HepG2 (cell line): Measurements from ENCODE around the gene HMGN5. TPM values are rescaled to one million over a fixed set of nuclear protein-coding genes. Genes with fewer than 3 reads are reported as not detected.

Source experiments
- ATAC-seq: fragments of 200-7000 bp; cut with Tn5 transposase; 3 replicates; pipeline ENCODE4 v1.9.1; 2020; ENCODE audit warnings: mild to moderate bottlenecking, moderate library complexity
- BruUV-seq: library from RNA; stranded (reverse); fragments of 400-500 nt; replicated peaks from 2 replicates; lab custom pipeline; 2021; lab: Mats Ljungman, UMichigan
- CTCF ChIA-PET: fragments of 300-600 bp; formaldehyde crosslinking; extraction: SDS; loops from one replicate; lab custom pipeline; 2021; ENCODE audit warnings: low total read pairs, inconsistent platforms, low intra/inter-chr PET ratio; lab: Yijun Ruan, JAX
- POLR2A ChIA-PET: fragments of 350-600 bp; sonication (Branson Sonifier 250); formaldehyde crosslinking; loops from one replicate; lab custom pipeline; 2020; ENCODE audit warnings: antibody characterized with exemption, inconsistent platforms; lab: Yijun Ruan, JAX
- DNase-seq: peaks from one replicate; pipeline ENCODE4 v3.0.0-alpha.2; 2015; ENCODE audit warnings: low spot score
- FAIRE-seq: peaks from 3 replicates; lab custom pipeline; 2011; peaks lifted over from hg19 to GRCh38; lab: Jason Lieb, UNC
- H2AFZ ChIP-seq: one replicate; pipeline ENCODE4 v1.6.1; 2011; ENCODE audit warnings: low read length, inconsistent platforms
- H3K27ac ChIP-seq: fragments of 300-600 bp; 3 replicates; pipeline ENCODE4 v1.8.0; 2011; ENCODE audit warnings: mixed run types, mild to moderate bottlenecking, mixed read lengths, low read length, inconsistent platforms; ENCODE audit not compliant: insufficient read depth; ENCODE audit errors: extremely low read length
- H3K27me3 ChIP-seq, 2 experiments: fragments of 200-600 bp in 1 of 2; 2 replicates in 1 of 2; 3 replicates in 1 of 2; pipeline versions ENCODE4 v1.6.0 to v1.8.0; 2011; ENCODE audit warnings: low read length in 2 of 2, mild to moderate bottlenecking in 2 of 2, moderate library complexity in 2 of 2, inconsistent platforms in 1 of 2; ENCODE audit not compliant: insufficient read depth in 2 of 2, control insufficient read depth in 1 of 2
- H3K36me3 ChIP-seq, 2 experiments: fragments of 200-600 bp in 1 of 2; replicated peaks in 1 of 2; 2 replicates in 1 of 2; 3 replicates in 1 of 2; pipeline versions ENCODE4 v1.5.1 to v1.8.0; 2011; ENCODE audit warnings: low read length in 2 of 2, inconsistent platforms in 1 of 2; ENCODE audit not compliant: insufficient read depth in 2 of 2, control insufficient read depth in 1 of 2
- H3K4me1 ChIP-seq: 2 replicates; pipeline ENCODE4 v1.5.1; 2012; ENCODE audit warnings: low read length, inconsistent platforms; ENCODE audit not compliant: insufficient read depth
- H3K4me2 ChIP-seq: 2 replicates; pipeline ENCODE4 v1.6.0; 2011; ENCODE audit warnings: low read depth, low read length, inconsistent platforms
- H3K4me3 ChIP-seq, 3 experiments: fragments of 200-600 bp in 1 of 3; sonication (generic), shearing (Covaris generic) in 1 of 3; replicated peaks in 1 of 3; 2 replicates each; pipeline ENCODE4 v1.5.1; 2011 to 2016; ENCODE audit warnings: low read length in 3 of 3, inconsistent platforms in 2 of 3, low read depth in 2 of 3, mild to moderate bottlenecking in 2 of 3, control low read depth in 1 of 3, mixed read lengths in 1 of 3; ENCODE audit not compliant: insufficient read depth in 1 of 3
- H3K79me2 ChIP-seq: one replicate; pipeline ENCODE4 v1.6.1; 2011; ENCODE audit warnings: low read length, inconsistent platforms; ENCODE audit not compliant: insufficient read depth
- H3K9ac ChIP-seq: 2 replicates; pipeline ENCODE4 v1.6.0; 2011; ENCODE audit warnings: mild to moderate bottlenecking, low read depth, low read length, inconsistent platforms; ENCODE audit not compliant: insufficient read depth
- H3K9me3 ChIP-seq: 2 replicates; pipeline ENCODE4 v1.5.1; 2012; ENCODE audit warnings: mild to moderate bottlenecking, low read length
- H4K20me1 ChIP-seq: 2 replicates; pipeline ENCODE4 v1.6.0; 2011; ENCODE audit warnings: inconsistent platforms, mild to moderate bottlenecking, low read length, moderate library complexity; ENCODE audit not compliant: insufficient read depth
- ATRX ChIP-seq: sonication (generic); formaldehyde crosslinking; IDR thresholded peaks from 2 replicates; pipeline ENCODE4 v1.4.0; 2020; ENCODE audit warnings: missing genetic modification reagents, borderline replicate concordance
- EHMT2 ChIP-seq: fragments of 200-600 bp; sonication (generic); IDR thresholded peaks from 2 replicates; pipeline ENCODE4 v1.7.0; 2017; ENCODE audit warnings: antibody characterized with exemption, low read depth, low read length, borderline replicate concordance
- GATA4 ChIP-seq: sonication (generic); IDR thresholded peaks from 2 replicates; pipeline ENCODE4 v1.6.1; 2016; ENCODE audit warnings: antibody characterized with exemption, low read depth, borderline replicate concordance
- PTBP1 ChIP-seq: fragments of 200-400 bp; formaldehyde crosslinking; IDR thresholded peaks from 2 replicates; pipeline ENCODE4 v1.6.1; 2018; ENCODE audit warnings: low read length, low read depth; ENCODE audit not compliant: poor library complexity, severe bottlenecking
- RFX3 ChIP-seq: IDR thresholded peaks from 2 replicates; pipeline ENCODE4 v1.6.1; 2016; ENCODE audit warnings: missing biosample characterization, missing genetic modification reagents
- SNRNP70 ChIP-seq: fragments of 200-400 bp; formaldehyde crosslinking; IDR thresholded peaks from 2 replicates; pipeline ENCODE4 v1.6.1; 2017; ENCODE audit warnings: mild to moderate bottlenecking, low read depth, low read length, moderate library complexity
- SP1 ChIP-seq, 2 experiments: fragments of 450-650 bp in 1 of 2; sonication (generic) in 1 of 2; formaldehyde crosslinking in 1 of 2; IDR thresholded peaks; 2 replicates each; pipeline versions ENCODE4 v1.4.0 to v1.6.1; 2016 to 2020; ENCODE audit warnings: missing genetic modification reagents in 1 of 2
- ZNF235 ChIP-seq: sonication (generic); formaldehyde crosslinking; IDR thresholded peaks from 2 replicates; pipeline ENCODE4 v1.8.1; 2023; ENCODE audit warnings: mild to moderate bottlenecking, missing genetic modification reagents, borderline replicate concordance
- ZNF614 ChIP-seq: IDR thresholded peaks from 2 replicates; pipeline ENCODE4 v1.6.1; 2018; ENCODE audit warnings: missing biosample characterization, missing genetic modification reagents, inconsistent platforms, borderline replicate concordance
- ZNF772 ChIP-seq: sonication (generic); formaldehyde crosslinking; IDR thresholded peaks from 2 replicates; pipeline ENCODE4 v1.5.0; 2020; ENCODE audit warnings: mild to moderate bottlenecking, missing genetic modification reagents
- WGBS: methylation state at CpG from one replicate; pipeline ENCODE4 v1.1.6; 2017; ENCODE audit warnings: low lambda C conversion rate; 5-methylcytosine and 5-hydroxymethylcytosine counted together
- in situ Hi-C: cut with HindIII; loops from 2 replicates; pipeline ENCODE4 v1.10.0; 2017; ENCODE audit warnings: low pct_unique_long_range_greater_than_20kb; ENCODE audit not compliant: extremely low pct_ligation_motif_present
- intact Hi-C: fragments of 100-400 bp; cut with micrococcal nuclease; formaldehyde crosslinking; loops from one replicate; pipeline ENCODE4 v1.10.0; 2022; ENCODE audit not compliant: unreplicated experiment
- polyA plus RNA-seq, 8 experiments: library from polyadenylated mRNA; depleted of rRNA in 3 of 8; stranded (reverse) in 7 of 8; unstranded in 1 of 8; fragments of >200 nt; fragmentation: Illumina TruSeq in 4 of 8; extraction: Trizol in 4 of 8; gene quantifications; 2 replicates each; pipeline versions ENCODE4 v1.2.1 to v1.2.3, GENCODE V29; 2011 to 2016; ENCODE audit warnings: low read depth in 4 of 8, missing spikeins in 1 of 8, mixed read lengths in 1 of 8; ENCODE audit not compliant: insufficient read depth in 1 of 8
- total RNA-seq, 5 experiments: library from RNA; depleted of rRNA; stranded (reverse); fragments of >200 nt; fragmentation: Illumina TruSeq; extraction: Trizol; gene quantifications; 2 replicates each; pipeline ENCODE4 v1.2.3, GENCODE V29; 2016; ENCODE audit warnings: low read depth in 1 of 5
- TF ChIP-seq, protein P1 (sequence below): sonication (generic); formaldehyde crosslinking; IDR thresholded peaks from 2 replicates; pipeline ENCODE4 v1.8.0; 2022; ENCODE audit warnings: missing genetic modification reagents, mild to moderate bottlenecking, inconsistent platforms, borderline replicate concordance
- TF ChIP-seq, protein P2 (sequence below): sonication (generic); formaldehyde crosslinking; IDR thresholded peaks from 2 replicates; pipeline ENCODE4 v1.9.0; 2021; ENCODE audit warnings: missing genetic modification reagents, mild to moderate bottlenecking, borderline replicate concordance
- TF ChIP-seq, protein P3 (sequence below): IDR thresholded peaks from 2 replicates; pipeline ENCODE4 v1.6.1; 2016; ENCODE audit warnings: low read depth, borderline replicate concordance
- TF ChIP-seq, protein P4 (sequence below): sonication (generic); formaldehyde crosslinking; IDR thresholded peaks from 2 replicates; pipeline ENCODE4 v1.5.1; 2020; ENCODE audit warnings: missing genetic modification reagents, mild to moderate bottlenecking, borderline replicate concordance
- TF ChIP-seq, protein P5 (sequence below): sonication (generic); formaldehyde crosslinking; conservative IDR thresholded peaks from 2 replicates; pipeline ENCODE4 v1.8.0; 2022; ENCODE audit warnings: low read depth, missing genetic modification reagents

HMGN5 gene
- total and polyA plus RNA-seq, 2 of the 13 experiments (the other 11 are each of a cell fraction or from before 2014, with no cell fraction given) = 0.24 to 0.44 TPM

DNA sequence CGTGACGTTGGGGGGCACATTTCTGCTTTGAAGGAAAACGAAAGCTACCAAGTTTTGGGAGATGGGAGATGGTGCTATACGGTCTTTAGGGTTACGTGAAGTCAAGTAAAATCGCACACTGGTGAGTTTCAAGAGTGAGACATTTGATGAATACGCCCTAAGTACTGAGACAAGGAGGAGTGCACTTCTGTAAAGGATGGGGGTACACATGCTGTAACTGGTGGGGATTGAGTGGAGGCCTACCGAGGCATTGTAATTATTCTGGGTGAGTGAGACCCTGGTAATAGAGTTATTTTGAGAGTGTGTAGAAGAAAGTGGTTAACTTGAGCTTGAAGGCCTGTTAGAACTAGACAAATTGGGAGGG lies 725 bp upstream of the HMGN5 start:
- FAIRE-seq (no peak), DNase-seq (no peak), ATAC-seq (peak; percentile 29)
- Histone ChIP-seq H3K79me2 (no peaks in the 10 kb centered on the region), H3K27me3 (no peaks in the 10 kb centered on the region), H3K9me3 (no peaks in the 10 kb centered on the region), H3K4me2 (peak overlapping the region; percentile 67), H3K27ac (no peak overlapping the region), H3K4me3 (peak overlapping the region; percentile 74 to 79 (median 77)), H3K36me3 (no peaks in the 10 kb centered on the region), H3K4me1 (no peaks in the 10 kb centered on the region), H4K20me1 (no peaks in the 10 kb centered on the region), H2AFZ (peak overlapping the region; percentile 69), H3K9ac (peak overlapping the region; percentile 72)
- WGBS = 5% methylated on average over 8 of the region's 8 CpGs
- in situ Hi-C loops = no loop called here
- intact Hi-C loops = loop anchor here (10.0 kb wide), 1 partner anchor 388 kb away; no protein-coding TSS in a partner anchor
- ChIA-PET POLR2A (interaction anchor here (0.7 kb wide), 1 partner anchor 159 kb away, joined by 3 read pairs; no protein-coding TSS in a partner anchor), CTCF (no interaction called here)
- BruUV-seq = TSS peak; percentile 62
- TF ChIP-seq RFX3 (CRISPR knock-in tag) (no peak), ZNF772 (CRISPR knock-in tag) (no peak), GATA4 (no peak), ZNF235 (CRISPR knock-in tag) (no peak), ZNF614 (CRISPR knock-in tag) (no peak), EHMT2 (no peak), ATRX (no peak), SNRNP70 (no peak), SP1 (IDR thresholded peaks at IDR 0.05) (no peak), SP1 (CRISPR knock-in tag; IDR thresholded peaks at IDR 0.05) (no peak), PTBP1 (no peak)
- TF ChIP-seq, protein P1, sequence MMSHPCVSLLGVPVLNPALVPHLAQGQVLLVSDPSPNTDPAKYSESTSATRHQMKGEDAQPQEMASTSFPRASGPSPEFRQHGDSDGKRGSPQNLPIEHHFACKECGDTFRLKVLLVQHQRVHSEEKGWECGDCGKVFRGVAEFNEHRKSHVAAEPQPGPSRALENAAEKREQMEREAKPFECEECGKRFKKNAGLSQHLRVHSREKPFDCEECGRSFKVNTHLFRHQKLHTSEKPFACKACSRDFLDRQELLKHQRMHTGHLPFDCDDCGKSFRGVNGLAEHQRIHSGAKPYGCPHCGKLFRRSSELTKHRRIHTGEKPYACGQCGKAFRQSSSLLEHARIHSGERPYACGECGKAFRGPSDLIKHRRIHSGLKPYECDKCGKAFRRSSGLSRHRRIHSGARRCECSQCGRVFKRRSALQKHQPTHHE (CRISPR knock-in tag) = no peak
- TF ChIP-seq, protein P2, sequence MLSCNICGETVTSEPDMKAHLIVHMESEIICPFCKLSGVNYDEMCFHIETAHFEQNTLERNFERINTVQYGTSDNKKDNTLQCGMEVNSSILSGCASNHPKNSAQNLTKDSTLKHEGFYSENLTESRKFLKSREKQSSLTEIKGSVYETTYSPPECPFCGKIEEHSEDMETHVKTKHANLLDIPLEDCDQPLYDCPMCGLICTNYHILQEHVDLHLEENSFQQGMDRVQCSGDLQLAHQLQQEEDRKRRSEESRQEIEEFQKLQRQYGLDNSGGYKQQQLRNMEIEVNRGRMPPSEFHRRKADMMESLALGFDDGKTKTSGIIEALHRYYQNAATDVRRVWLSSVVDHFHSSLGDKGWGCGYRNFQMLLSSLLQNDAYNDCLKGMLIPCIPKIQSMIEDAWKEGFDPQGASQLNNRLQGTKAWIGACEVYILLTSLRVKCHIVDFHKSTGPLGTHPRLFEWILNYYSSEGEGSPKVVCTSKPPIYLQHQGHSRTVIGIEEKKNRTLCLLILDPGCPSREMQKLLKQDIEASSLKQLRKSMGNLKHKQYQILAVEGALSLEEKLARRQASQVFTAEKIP (CRISPR knock-in tag) = no peak
- TF ChIP-seq, protein P3, sequence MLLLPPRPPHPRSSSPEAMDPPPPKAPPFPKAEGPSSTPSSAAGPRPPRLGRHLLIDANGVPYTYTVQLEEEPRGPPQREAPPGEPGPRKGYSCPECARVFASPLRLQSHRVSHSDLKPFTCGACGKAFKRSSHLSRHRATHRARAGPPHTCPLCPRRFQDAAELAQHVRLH = no peak
- TF ChIP-seq, protein P4, sequence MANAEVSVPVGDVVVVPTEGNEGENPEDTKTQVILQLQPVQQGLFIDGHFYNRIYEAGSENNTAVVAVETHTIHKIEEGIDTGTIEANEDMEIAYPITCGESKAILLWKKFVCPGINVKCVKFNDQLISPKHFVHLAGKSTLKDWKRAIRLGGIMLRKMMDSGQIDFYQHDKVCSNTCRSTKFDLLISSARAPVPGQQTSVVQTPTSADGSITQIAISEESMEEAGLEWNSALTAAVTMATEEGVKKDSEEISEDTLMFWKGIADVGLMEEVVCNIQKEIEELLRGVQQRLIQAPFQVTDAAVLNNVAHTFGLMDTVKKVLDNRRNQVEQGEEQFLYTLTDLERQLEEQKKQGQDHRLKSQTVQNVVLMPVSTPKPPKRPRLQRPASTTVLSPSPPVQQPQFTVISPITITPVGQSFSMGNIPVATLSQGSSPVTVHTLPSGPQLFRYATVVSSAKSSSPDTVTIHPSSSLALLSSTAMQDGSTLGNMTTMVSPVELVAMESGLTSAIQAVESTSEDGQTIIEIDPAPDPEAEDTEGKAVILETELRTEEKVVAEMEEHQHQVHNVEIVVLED (CRISPR knock-in tag) = no peak
- TF ChIP-seq, protein P5, sequence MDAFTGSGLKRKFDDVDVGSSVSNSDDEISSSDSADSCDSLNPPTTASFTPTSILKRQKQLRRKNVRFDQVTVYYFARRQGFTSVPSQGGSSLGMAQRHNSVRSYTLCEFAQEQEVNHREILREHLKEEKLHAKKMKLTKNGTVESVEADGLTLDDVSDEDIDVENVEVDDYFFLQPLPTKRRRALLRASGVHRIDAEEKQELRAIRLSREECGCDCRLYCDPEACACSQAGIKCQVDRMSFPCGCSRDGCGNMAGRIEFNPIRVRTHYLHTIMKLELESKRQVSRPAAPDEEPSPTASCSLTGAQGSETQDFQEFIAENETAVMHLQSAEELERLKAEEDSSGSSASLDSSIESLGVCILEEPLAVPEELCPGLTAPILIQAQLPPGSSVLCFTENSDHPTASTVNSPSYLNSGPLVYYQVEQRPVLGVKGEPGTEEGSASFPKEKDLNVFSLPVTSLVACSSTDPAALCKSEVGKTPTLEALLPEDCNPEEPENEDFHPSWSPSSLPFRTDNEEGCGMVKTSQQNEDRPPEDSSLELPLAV = no peak
